Suprapubic skin (tissue), 4 donors: ENCODE measurements around the gene TXNDC15. TPM values are rescaled to one million over a fixed set of nuclear protein-coding genes. Genes with fewer than 3 reads are reported as not detected.

Source experiments
- DNase-seq, 2 donors: peaks; one replicate each; pipeline ENCODE4 v3.0.0-alpha.2; 2019; ENCODE audit warnings: low spot score in 2 of 2
- H3K27ac ChIP-seq: fragments of 200-600 bp; sonication (generic); one replicate; pipeline ENCODE4 v1.5.1; 2019
- H3K27me3 ChIP-seq: fragments of 200-600 bp; sonication (generic); one replicate; pipeline ENCODE4 v1.5.1; 2019
- H3K36me3 ChIP-seq: fragments of 200-600 bp; sonication (generic); one replicate; pipeline ENCODE4 v1.5.1; 2019
- H3K4me1 ChIP-seq: fragments of 200-600 bp; sonication (generic); one replicate; pipeline ENCODE4 v1.5.1; 2019
- H3K4me3 ChIP-seq: fragments of 200-600 bp; sonication (generic); one replicate; pipeline ENCODE4 v1.5.1; 2019; ENCODE audit warnings: mild to moderate bottlenecking
- H3K9me3 ChIP-seq: fragments of 200-600 bp; sonication (generic); one replicate; pipeline ENCODE4 v1.5.1; 2019
- EP300 ChIP-seq: sonication (generic); formaldehyde crosslinking; IDR thresholded peaks from one replicate; pipeline ENCODE4 v1.6.1; 2017; ENCODE audit warnings: antibody characterized with exemption
- POLR2A ChIP-seq, 2 donors: fragments of 450-650 bp; IDR thresholded peaks; one replicate each; pipeline ENCODE4 v1.6.1; 2017; ENCODE audit warnings: antibody characterized with exemption in 2 of 2, mild to moderate bottlenecking in 2 of 2, moderate library complexity in 2 of 2
- POLR2AphosphoS5 ChIP-seq, 3 donors: sonication (generic); formaldehyde crosslinking; IDR thresholded peaks; one replicate each; pipeline ENCODE4 v1.6.1; 2017; ENCODE audit warnings: antibody characterized with exemption in 3 of 3
- WGBS: methylation state at CpG from one replicate; pipeline ENCODE4 v1.1.5; 2018; 5-methylcytosine and 5-hydroxymethylcytosine counted together
- total RNA-seq, 4 donors: library from RNA; depleted of rRNA; stranded (reverse); fragments of >200 nt; gene quantifications; one replicate each; pipeline ENCODE4 v1.1.0, GENCODE V29; 2016
- TF ChIP-seq, protein P1 (sequence below), 2 donors: fragments of 200-600 bp in 1 of 2; fragments of 450-650 bp in 1 of 2; sonication (generic) in 1 of 2; IDR thresholded peaks; one replicate each; pipeline ENCODE4 v1.5.1; 2016 to 2019; ENCODE audit warnings: antibody characterized with exemption in 2 of 2, mild to moderate bottlenecking in 1 of 2, moderate library complexity in 1 of 2

TXNDC15 gene, protein sequence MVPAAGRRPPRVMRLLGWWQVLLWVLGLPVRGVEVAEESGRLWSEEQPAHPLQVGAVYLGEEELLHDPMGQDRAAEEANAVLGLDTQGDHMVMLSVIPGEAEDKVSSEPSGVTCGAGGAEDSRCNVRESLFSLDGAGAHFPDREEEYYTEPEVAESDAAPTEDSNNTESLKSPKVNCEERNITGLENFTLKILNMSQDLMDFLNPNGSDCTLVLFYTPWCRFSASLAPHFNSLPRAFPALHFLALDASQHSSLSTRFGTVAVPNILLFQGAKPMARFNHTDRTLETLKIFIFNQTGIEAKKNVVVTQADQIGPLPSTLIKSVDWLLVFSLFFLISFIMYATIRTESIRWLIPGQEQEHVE
- 10 to 100 TPM; 31.9 to 74.4 (median 37.8) TPM for total RNA-seq

DNA sequence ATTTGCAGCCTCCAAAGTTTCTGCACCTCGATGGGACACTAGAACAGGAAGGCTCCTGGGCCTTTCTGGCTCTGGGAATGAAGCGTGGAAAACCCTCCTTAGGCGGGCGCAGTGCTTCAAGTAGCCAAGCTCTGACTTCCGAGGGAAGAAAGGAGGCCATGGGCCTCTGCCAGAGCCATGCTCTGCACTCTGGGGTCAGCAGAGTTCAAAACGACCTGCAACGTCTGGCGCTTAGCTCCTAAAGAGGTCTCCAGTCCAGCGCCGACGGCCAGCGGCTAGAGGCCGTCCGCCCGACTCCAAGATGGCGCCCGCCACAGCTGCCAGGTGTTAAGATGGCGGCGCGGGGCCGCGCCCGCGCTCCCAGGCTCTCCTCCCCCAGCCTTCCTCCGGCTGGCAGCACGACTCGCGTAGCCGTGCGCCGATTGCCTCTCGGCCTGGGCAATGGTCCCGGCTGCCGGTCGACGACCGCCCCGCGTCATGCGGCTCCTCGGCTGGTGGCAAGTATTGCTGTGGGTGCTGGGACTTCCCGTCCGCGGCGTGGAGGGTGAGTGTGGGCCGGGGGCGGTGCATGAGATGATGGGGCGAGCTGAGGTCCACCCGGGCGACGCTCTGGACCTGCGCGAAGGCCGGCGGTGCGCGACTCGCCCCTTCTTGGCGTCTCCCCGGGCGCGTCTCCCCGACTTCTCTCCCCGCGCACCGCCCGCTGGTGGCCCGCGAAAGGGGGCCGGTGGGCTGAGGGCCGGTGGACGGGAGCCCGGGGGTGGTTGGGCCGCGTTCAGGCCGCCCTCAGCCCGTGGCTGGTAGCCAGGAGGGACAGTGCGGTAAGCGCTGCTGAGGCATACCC lies at the start of gene TXNDC15:
Gene TXNDC15, plus strand, starts transcription at position 385 of the 844 bp plus-strand sequence. Its CDS starts 57 bp downstream, at position 442.
- H3K9me3 ChIP-seq, result no peaks in the 10 kb centered on the region
- peaks cover 24% of the 10 kb centered on the region for H3K4me1 ChIP-seq
- H3K4me3 ChIP-seq, result peak within 1 kb of the TSS; percentile 96
- peak within 1 kb of the TSS; percentile 93 for H3K27ac ChIP-seq
- no peaks in the 10 kb centered on the region for H3K27me3 ChIP-seq
- TF ChIP-seq EP300 (no peak), POLR2A (IDR thresholded peaks at IDR 0.05) (peak; percentile 13 to 63), POLR2AphosphoS5 (IDR thresholded peaks at IDR 0.05) (peak in 2 of 3 donors; percentile 48 to 75)
- TF ChIP-seq, protein P1, sequence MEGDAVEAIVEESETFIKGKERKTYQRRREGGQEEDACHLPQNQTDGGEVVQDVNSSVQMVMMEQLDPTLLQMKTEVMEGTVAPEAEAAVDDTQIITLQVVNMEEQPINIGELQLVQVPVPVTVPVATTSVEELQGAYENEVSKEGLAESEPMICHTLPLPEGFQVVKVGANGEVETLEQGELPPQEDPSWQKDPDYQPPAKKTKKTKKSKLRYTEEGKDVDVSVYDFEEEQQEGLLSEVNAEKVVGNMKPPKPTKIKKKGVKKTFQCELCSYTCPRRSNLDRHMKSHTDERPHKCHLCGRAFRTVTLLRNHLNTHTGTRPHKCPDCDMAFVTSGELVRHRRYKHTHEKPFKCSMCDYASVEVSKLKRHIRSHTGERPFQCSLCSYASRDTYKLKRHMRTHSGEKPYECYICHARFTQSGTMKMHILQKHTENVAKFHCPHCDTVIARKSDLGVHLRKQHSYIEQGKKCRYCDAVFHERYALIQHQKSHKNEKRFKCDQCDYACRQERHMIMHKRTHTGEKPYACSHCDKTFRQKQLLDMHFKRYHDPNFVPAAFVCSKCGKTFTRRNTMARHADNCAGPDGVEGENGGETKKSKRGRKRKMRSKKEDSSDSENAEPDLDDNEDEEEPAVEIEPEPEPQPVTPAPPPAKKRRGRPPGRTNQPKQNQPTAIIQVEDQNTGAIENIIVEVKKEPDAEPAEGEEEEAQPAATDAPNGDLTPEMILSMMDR (IDR thresholded peaks at IDR 0.05), result no peak
- peak; percentile 90 to 91 for DNase-seq
- H3K36me3 ChIP-seq, result no peaks in the 10 kb centered on the region
- 2% methylated on average over 32 of the region's 79 CpGs for WGBS

DNA sequence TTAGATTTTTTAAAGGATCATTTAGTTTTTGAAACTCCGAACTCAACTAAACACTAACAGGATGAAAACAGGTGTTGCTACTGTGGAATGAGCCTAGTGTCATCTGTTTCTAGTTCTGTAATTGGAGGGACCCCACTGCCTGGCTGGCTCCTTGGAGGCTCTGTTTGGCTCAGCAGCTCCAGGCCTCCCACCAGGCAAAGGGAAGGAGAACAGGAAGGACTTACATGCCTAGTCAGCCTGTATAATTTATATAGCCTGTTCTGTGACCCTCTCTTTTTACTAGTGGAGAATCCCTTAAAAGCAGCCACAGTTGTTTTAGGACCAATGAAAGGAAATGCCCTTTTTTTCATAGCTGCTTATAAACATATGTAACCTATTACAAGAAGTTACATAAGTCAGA lies 49.5 kb upstream of the TXNDC15 start:
- H3K36me3 ChIP-seq, result peaks cover 92% of the 10 kb centered on the region
- H3K4me3 ChIP-seq, result no peak overlapping the region
- H3K4me1 ChIP-seq, result no peaks in the 10 kb centered on the region
- TF ChIP-seq, protein P1 (IDR thresholded peaks at IDR 0.05), result no peak
- no peak for TF ChIP-seq EP300
- no peak for TF ChIP-seq POLR2AphosphoS5 (IDR thresholded peaks at IDR 0.05)
- no peak for TF ChIP-seq POLR2A (IDR thresholded peaks at IDR 0.05)
- WGBS, result 97% methylated on average over 1 of the region's 1 CpG
- no peaks in the 10 kb centered on the region for H3K9me3 ChIP-seq
- DNase-seq, result no peak
- H3K27ac ChIP-seq, result no peak overlapping the region
- no peaks in the 10 kb centered on the region for H3K27me3 ChIP-seq

DNA sequence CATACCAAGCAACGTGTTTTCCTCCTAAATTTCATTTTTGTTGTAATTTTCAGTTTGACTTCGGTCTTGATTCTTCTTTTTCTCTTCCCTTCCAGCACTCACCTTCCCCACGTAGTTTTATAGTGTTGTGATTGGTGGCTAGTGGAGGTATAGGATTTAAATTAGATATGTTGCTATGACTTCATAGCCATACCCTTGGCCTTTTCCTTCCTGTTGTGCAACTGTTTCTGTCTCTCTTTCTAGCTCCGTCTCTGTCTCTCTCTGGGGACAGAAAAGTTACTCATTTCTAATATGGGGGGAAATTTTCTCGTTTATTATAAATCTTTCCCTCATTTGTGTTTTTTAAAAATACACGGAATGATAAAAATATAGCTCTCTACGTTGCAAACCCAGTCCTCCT lies 49.0 kb upstream of the TXNDC15 start:
- Histone ChIP-seq H3K4me1 (no peaks in the 10 kb centered on the region), H3K9me3 (no peaks in the 10 kb centered on the region), H3K27me3 (no peaks in the 10 kb centered on the region), H3K36me3 (peaks cover 89% of the 10 kb centered on the region), H3K27ac (no peak overlapping the region), H3K4me3 (no peak overlapping the region)
- no peak for TF ChIP-seq POLR2AphosphoS5 (IDR thresholded peaks at IDR 0.05)
- no peak for TF ChIP-seq EP300
- TF ChIP-seq, protein P1 (IDR thresholded peaks at IDR 0.05), result no peak
- TF ChIP-seq POLR2A (IDR thresholded peaks at IDR 0.05), result no peak
- WGBS, result 85% methylated on average over 7 of the region's 7 CpGs
- DNase-seq, result no peak

DNA sequence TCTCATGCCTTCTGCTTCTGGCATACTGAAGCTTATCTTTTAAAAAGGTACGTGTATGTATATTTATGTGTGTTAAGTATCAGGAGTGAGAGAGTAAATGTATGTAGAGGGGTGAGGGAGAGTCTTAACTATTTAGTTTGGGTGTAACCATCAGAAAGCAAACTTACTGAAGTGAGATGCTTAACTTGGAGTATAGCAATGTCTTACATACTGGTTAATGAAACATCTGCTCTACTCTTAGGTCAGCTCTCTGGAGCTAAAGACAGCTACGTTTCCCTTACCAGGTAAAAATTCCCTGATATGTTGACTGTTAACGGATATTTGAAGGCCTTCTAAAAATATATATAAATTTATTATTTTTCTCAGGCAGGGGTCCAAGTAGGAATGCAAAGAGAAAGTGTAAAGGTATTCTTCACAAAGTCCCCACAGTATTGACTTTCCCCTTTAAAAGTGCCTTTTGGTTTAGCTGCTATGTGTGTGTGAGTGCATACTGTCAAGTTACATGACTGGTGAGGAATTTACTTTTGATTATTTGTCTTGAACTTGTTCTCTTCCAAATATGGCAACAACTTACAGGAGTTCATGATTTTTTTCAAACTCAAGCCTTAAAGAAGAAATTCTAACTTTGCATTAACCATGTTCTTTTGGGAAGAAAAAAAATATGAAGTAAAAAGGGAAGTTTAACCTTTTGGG lies 40.7 kb upstream of the TXNDC15 start:
- 88% methylated on average over 3 of the region's 3 CpGs for WGBS
- Histone ChIP-seq H3K4me1 (no peaks in the 10 kb centered on the region), H3K27ac (no peak overlapping the region), H3K9me3 (no peaks in the 10 kb centered on the region), H3K4me3 (no peak overlapping the region), H3K27me3 (no peaks in the 10 kb centered on the region), H3K36me3 (peaks cover 57% of the 10 kb centered on the region)
- TF ChIP-seq, protein P1 (IDR thresholded peaks at IDR 0.05), result no peak
- TF ChIP-seq POLR2A (IDR thresholded peaks at IDR 0.05), result no peak
- DNase-seq, result no peak
